CD14-positive monocyte (primary cell): ENCODE data around the gene BCDIN3D. TPM values are rescaled to one million over a fixed set of nuclear protein-coding genes. Genes with fewer than 3 reads are reported as not detected.

Experiments used
- DNase-seq, 3 donors: peaks; one replicate each; pipeline ENCODE4 v3.0.0-alpha.2; 2011 to 2022
- H2AFZ ChIP-seq: 2 replicates; pipeline ENCODE4 v1.6.0; 2012; ENCODE audit warnings: mild to moderate bottlenecking, low read depth, low read length, inconsistent platforms; ENCODE audit not compliant: insufficient read depth, poor library complexity, severe bottlenecking
- H3K27ac ChIP-seq, 2 donors: 1 replicate in 1 of 2; 2 replicates in 1 of 2; pipeline ENCODE4 v1.5.1; 2012 to 2013; ENCODE audit warnings: low read length in 2 of 2, control low read depth in 1 of 2, inconsistent platforms in 1 of 2, low read depth in 1 of 2, mild to moderate bottlenecking in 1 of 2
- H3K27me3 ChIP-seq, 2 donors: one replicate each; pipeline versions ENCODE4 v1.6.0 to v1.6.1; 2011 to 2013; ENCODE audit warnings: low read length in 2 of 2; ENCODE audit not compliant: control insufficient read depth in 2 of 2, insufficient read depth in 2 of 2
- H3K36me3 ChIP-seq, 2 donors: replicated peaks in 1 of 2; 1 replicate in 1 of 2; 2 replicates in 1 of 2; pipeline versions ENCODE4 v1.5.1 to v1.6.1; 2012 to 2013; ENCODE audit warnings: low read length in 2 of 2, control low read depth in 1 of 2, inconsistent platforms in 1 of 2, mild to moderate bottlenecking in 1 of 2; ENCODE audit not compliant: insufficient read depth in 2 of 2, control insufficient read depth in 1 of 2
- H3K4me1 ChIP-seq, 2 donors: 1 replicate in 1 of 2; 2 replicates in 1 of 2; pipeline versions ENCODE4 v1.5.1 to v1.6.1; 2012 to 2013; ENCODE audit warnings: low read length in 2 of 2, control low read depth in 1 of 2, inconsistent platforms in 1 of 2, mild to moderate bottlenecking in 1 of 2, moderate library complexity in 1 of 2; ENCODE audit not compliant: insufficient read depth in 2 of 2, control insufficient read depth in 1 of 2
- H3K4me2 ChIP-seq: replicated peaks from 2 replicates; pipeline ENCODE3; 2012; ENCODE audit warnings: low read length, moderate library complexity, mild to moderate bottlenecking; ENCODE audit not compliant: poor library complexity, severe bottlenecking; ENCODE audit errors: extremely low read depth
- H3K4me3 ChIP-seq, 3 experiments: fragments of 200-600 bp in 1 of 3; sonication (generic) in 1 of 3; replicated peaks in 1 of 3; 1 replicate in 2 of 3; 2 replicates in 1 of 3; pipeline ENCODE4 v1.5.1; 2011 to 2013; ENCODE audit warnings: low read length in 3 of 3, mild to moderate bottlenecking in 3 of 3, control low read depth in 2 of 3, low read depth in 2 of 3, inconsistent platforms in 1 of 3, moderate library complexity in 1 of 3
- H3K79me2 ChIP-seq: 2 replicates; pipeline ENCODE4 v1.6.0; 2012; ENCODE audit warnings: mild to moderate bottlenecking, control low read depth, inconsistent platforms, low read length, moderate library complexity; ENCODE audit not compliant: insufficient read depth
- H3K9ac ChIP-seq: 2 replicates; pipeline ENCODE4 v1.6.0; 2017; ENCODE audit warnings: low read length, mild to moderate bottlenecking; ENCODE audit not compliant: insufficient read depth, poor library complexity, severe bottlenecking
- H3K9me3 ChIP-seq, 2 donors: replicated peaks in 1 of 2; 1 replicate in 1 of 2; 2 replicates in 1 of 2; pipeline versions ENCODE4 v1.5.1 to v1.6.1; 2012 to 2013; ENCODE audit warnings: low read length in 2 of 2, control low read depth in 1 of 2; ENCODE audit not compliant: control insufficient read depth in 1 of 2, insufficient read depth in 1 of 2
- H4K20me1 ChIP-seq: 2 replicates; pipeline ENCODE4 v1.6.0; 2012; ENCODE audit warnings: mild to moderate bottlenecking, low read length, control low read depth, moderate library complexity; ENCODE audit not compliant: insufficient read depth
- H3K27ac Mint-ChIP-seq, 7 donors: one replicate each; pipeline ENCODE4 v1.8.0; 2020; ENCODE audit warnings: mild to moderate bottlenecking in 7 of 7, mixed read lengths in 7 of 7, moderate library complexity in 6 of 7, inconsistent platforms in 2 of 7
- H3K27me3 Mint-ChIP-seq, 3 donors: one replicate each; pipeline ENCODE4 v1.8.0; 2021 to 2022; ENCODE audit warnings: low read depth in 3 of 3, mild to moderate bottlenecking in 3 of 3, mixed read lengths in 3 of 3, moderate library complexity in 3 of 3, inconsistent platforms in 1 of 3
- H3K36me3 Mint-ChIP-seq, 2 donors: one replicate each; pipeline ENCODE4 v1.8.0; 2020; ENCODE audit warnings: mixed read lengths in 2 of 2, inconsistent platforms in 1 of 2, mild to moderate bottlenecking in 1 of 2
- H3K4me1 Mint-ChIP-seq: one replicate; pipeline ENCODE4 v1.8.0; 2020; ENCODE audit warnings: mild to moderate bottlenecking, mixed read lengths
- H3K4me3 Mint-ChIP-seq, 2 donors: one replicate each; pipeline ENCODE4 v1.8.0; 2020; ENCODE audit warnings: mild to moderate bottlenecking in 2 of 2, mixed read lengths in 2 of 2, moderate library complexity in 1 of 2
- H3K9me3 Mint-ChIP-seq, 7 donors: one replicate each; pipeline ENCODE4 v1.8.0; 2020 to 2022; ENCODE audit warnings: mixed read lengths in 7 of 7, mild to moderate bottlenecking in 6 of 7, moderate library complexity in 6 of 7, inconsistent platforms in 2 of 7
- CTCF ChIP-seq: fragments of 200-600 bp; IDR thresholded peaks from one replicate; pipeline ENCODE4 v1.8.0; 2022; ENCODE audit warnings: antibody characterized with exemption, mild to moderate bottlenecking
- WGBS: methylation state at CpG from one replicate; pipeline ENCODE4 v1.1.5; 2013; ENCODE audit warnings: missing lambda C conversion rate; ENCODE audit not compliant: insufficient coverage; 5-methylcytosine and 5-hydroxymethylcytosine counted together
- intact Hi-C, 2 donors: fragments of 100-400 bp; cut with micrococcal nuclease; formaldehyde crosslinking; loops; one replicate each; pipeline versions ENCODE4 v1.15.0 to v1.15.1; 2023
- polyA plus RNA-seq, 3 donors: library from polyadenylated mRNA; depleted of rRNA in 1 of 3; unstranded in 2 of 3; stranded (reverse) in 1 of 3; fragments of 300-500 nt in 2 of 3; fragments of >200 nt in 1 of 3; fragmentation: Illumina TruSeq in 2 of 3; gene quantifications; 1 replicate in 2 of 3; 2 replicates in 1 of 3; pipeline ENCODE4 v1.2.3, GENCODE V29; 2012 to 2021

The BCDIN3D gene
- polyA plus RNA-seq, 3 donors: 0.71 to 1.2 (median 1.0) TPM

GRCh38 chr12:49827401-49828099 lies 15.4 kb downstream of the BCDIN3D start:
- Histone ChIP-seq H3K36me3 (peaks cover 0 to 9% of the 10 kb centered on the region in 2 donors), H3K27ac (peak overlapping the region; percentile 54 to 100), H3K9ac (peak overlapping the region; percentile 66), H3K9me3 (no peaks in the 10 kb centered on the region), H2AFZ (peak overlapping the region; percentile 23), H3K4me1 (peaks cover 55 to 60% of the 10 kb centered on the region in 2 donors), H3K4me3 (peak overlapping the region; percentile 66 to 95 (median 69)), H4K20me1 (peaks cover 37% of the 10 kb centered on the region), H3K4me2 (peak overlapping the region; percentile 98), H3K27me3 (no peaks in the 10 kb centered on the region), H3K79me2 (peaks cover 26% of the 10 kb centered on the region)
- Mint-ChIP-seq H3K27ac (peak overlapping the region in 6 of 7 donors; percentile 81 to 100 (median 88)), H3K4me1 (peaks cover 58% of the 10 kb centered on the region), H3K36me3 (peaks cover 5 to 11% of the 10 kb centered on the region in 2 donors), H3K27me3 (peaks cover 0 to 2% (median 2%) of the 10 kb centered on the region in 3 donors), H3K9me3 (no peaks in the 10 kb centered on the region), H3K4me3 (peak overlapping the region; percentile 96 to 97)
- peak; percentile 28 to 45 (median 41) for DNase-seq
- 34% methylated on average over 8 of the region's 38 CpGs for WGBS
- TF ChIP-seq CTCF: no peak
- intact Hi-C loops: no loop called here

GRCh38 chr12:49827051-49827400 lies 15.9 kb downstream of the BCDIN3D start:
- peak overlapping the region; percentile 54 to 100 for H3K27ac ChIP-seq
- DNase-seq: peak in 1 of 3 donors; percentile 21

More at GRCh38 chr12:49827051-49827400, 15.9 kb downstream of the BCDIN3D start:
- peaks cover 9 to 15% of the 10 kb centered on the region in 2 donors for H3K36me3 Mint-ChIP-seq
- Histone ChIP-seq H4K20me1 (peaks cover 39% of the 10 kb centered on the region), H3K79me2 (peaks cover 26% of the 10 kb centered on the region), H3K9me3 (no peaks in the 10 kb centered on the region), H3K4me2 (peak overlapping the region; percentile 98), H3K36me3 (peaks cover 1 to 12% of the 10 kb centered on the region in 2 donors), H3K9ac (peak overlapping the region; percentile 66), H3K4me1 (peaks cover 57 to 64% of the 10 kb centered on the region in 2 donors), H3K4me3 (peak overlapping the region; percentile 66 to 95 (median 69)), H3K27me3 (no peaks in the 10 kb centered on the region), H2AFZ (peak overlapping the region; percentile 23)
- H3K4me3 Mint-ChIP-seq: peak overlapping the region; percentile 96 to 97
- no peaks in the 10 kb centered on the region for H3K9me3 Mint-ChIP-seq
- H3K27ac Mint-ChIP-seq: peak overlapping the region; percentile 76 to 100 (median 85)
- H3K4me1 Mint-ChIP-seq: peaks cover 60% of the 10 kb centered on the region
- WGBS: 100% methylated on average over 1 of the region's 6 CpGs
- TF ChIP-seq CTCF: no peak
- intact Hi-C loops: no loop called here
- H3K27me3 Mint-ChIP-seq: peaks cover 0 to 2% (median 2%) of the 10 kb centered on the region in 3 donors
